Left ventricle myocardium superior (tissue), 1 donor: ENCODE results near the gene EPHB6. TPM values are rescaled to one million over a fixed set of nuclear protein-coding genes. Genes with fewer than 3 reads are reported as not detected.
A peak's percentile ranks its signal among the peaks of the same experiment; 100 is the strongest.

Experiments used
- ATAC-seq: fragments of 200-7000 bp; cut with Tn5 transposase; one replicate; pipeline ENCODE4 v1.9.1; 2020; ENCODE audit warnings: mild to moderate bottlenecking, moderate library complexity
- DNase-seq: peaks from one replicate; pipeline ENCODE4 v3.0.0-alpha.2; 2020
- intact Hi-C: fragments of 100-400 bp; cut with micrococcal nuclease; formaldehyde crosslinking; loops from one replicate; pipeline ENCODE4 v1.11.0; 2022
- total RNA-seq: library from RNA; stranded (reverse); fragmentation: NEBNext Ultra II Directional; extraction: Animal tissue kit (Norgen Biotek cat#: 25700); gene quantifications from one replicate; pipeline ENCODE4 v1.2.1, GENCODE V29; 2021
- donor health status: DM: no; HTN: yes; CAD: no; lungs with severe emphysema.

The EPHB6 gene
- total RNA-seq, 1 donor from 2014 or later = 3.9 TPM

DNA sequence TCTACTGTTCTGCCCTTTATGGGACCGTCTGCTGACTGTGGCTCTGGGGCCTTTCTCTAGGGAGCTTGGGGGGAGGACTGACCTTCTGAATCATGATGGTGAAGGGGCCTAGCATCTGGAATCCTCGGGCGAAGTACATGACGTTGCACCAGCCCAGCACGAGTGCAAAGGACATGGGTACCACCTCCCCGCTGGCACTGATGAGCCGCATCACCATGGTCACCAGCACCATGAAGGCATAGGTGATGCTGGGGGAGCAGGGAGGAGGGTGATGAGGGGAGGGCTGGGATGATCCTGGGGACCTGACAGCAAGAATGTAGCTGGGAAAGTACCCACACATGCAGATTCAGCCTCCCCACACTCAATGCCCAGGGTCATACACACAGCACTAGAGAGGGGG lies 19.5 kb downstream of the EPHB6 start:
- ATAC-seq (no peak), DNase-seq (no peak)
- intact Hi-C loops = no loop called here

DNA sequence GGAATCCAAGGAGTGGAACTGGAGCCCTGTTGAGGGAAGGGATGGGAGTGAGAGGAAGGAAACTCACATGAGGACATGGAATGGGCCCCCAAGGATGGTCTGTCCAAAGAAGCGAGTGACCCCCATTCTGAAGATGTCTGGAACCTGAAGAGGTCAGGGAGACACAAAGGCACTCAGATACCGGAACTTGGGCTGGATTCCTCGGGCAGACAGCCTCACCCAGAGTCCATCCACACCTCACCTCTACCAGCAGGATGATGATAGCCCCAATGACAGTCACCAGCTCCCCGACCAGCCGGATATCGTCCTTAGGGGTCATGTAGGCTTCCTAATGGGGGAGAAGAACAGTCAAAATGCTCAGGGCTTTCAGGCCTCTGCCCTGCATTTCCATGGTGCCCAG lies 20.0 kb downstream of the EPHB6 start:
- DNase-seq = no peak
- intact Hi-C loops = no loop called here

DNA sequence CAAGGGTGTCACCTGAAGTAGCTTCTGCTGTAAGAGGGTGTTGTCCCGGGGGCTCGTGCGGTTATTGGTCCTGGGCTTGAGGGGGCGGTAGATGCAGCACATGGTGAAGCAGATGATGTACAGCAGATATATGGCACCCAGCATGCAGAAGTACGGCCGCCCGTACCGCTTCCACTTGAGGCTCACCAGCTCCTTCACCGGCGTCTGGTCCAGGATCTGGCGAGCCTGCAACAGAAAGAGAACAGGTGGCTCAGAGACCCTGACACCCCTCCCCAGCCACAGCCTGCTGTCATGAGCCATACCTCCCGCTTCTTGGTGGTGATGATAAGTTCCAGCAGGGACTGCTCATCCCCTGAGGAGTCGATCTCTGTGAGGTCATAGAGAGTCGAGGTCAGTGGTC lies 20.6 kb downstream of the EPHB6 start:
- intact Hi-C loops = no loop called here
- no peak for DNase-seq
- no peak for ATAC-seq

More for the DNA sequence above, 20.0 kb downstream of the EPHB6 start:
- ATAC-seq = no peak

DNA sequence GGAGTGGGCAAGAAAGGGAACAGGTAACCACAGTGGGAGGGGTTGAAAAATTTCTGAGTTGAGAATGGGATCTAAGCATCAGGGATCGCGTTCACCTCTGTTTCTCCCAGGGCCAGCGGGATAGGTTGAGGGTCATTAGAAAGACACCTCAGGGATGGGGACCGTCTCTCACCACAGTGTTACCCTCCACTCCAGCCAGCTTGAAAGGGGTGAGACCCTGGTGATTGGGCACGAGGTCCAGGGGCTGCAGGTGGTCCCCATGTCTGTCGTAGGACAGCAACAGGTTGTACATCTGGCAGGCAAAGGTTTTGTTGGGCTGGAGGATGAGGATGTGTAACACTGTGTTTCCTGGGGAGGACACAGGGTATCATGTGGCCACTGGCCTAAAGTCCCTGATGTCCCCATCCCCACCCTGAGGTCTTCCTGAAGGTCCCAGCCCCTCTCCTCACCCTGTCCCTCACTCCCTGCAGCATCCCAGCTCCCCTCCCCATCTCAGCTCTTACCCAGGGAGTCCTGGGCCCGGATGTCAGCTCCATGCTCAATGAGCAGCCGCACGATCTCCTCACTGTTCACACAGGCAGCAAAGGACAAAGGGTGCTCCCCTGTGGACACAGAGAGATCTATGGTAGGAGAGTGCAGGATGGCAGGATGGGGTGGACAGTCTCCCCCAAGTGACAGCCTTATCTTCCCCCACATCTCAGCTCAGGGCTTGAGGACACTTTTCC lies 21.5 kb downstream of the EPHB6 start:
- ATAC-seq (no peak), DNase-seq (no peak)
- intact Hi-C loops = no loop called here

DNA sequence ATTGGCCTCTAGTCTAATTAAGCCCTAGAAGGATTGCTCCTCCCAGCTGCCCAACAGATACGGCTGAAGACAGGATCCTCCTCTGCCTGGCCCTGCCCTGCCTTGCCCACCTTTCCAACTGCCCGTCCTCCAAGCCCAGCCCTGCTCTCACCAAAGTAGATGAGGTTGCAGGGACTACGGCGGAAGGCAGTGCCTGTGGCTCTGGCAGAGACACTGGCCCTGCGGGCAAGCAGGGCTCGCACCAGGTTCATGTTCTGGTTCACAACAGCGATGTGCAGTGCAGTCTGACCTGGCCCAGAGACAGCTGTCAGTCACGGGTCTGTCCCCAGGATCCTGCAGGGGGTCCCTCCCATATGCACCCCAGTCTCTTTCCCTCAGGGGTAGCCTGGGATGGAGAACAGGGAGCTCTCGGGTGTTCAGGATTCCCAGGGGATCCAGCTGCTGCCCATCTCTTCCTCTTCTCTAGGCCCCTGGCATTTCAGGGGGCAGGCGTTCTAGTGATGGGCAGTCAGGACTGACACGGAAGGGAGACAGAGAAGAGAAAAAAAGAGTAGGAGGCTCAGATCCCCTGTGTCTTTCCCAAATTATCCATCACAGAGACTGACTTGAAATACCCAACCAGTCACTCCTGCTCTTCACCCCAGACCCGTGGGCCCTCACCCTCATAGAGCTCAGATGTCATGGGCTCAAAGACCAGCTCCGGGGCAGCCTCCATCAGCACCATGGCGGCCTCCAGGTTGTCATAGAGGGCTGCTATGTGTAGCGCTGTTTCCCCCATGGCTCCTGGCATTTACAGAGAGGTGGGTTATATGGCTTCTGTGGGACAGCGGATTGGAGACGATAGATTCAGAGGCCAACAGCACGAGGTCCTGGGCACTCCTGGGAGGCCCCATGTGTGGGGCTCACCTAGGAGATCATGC lies 22.4 kb downstream of the EPHB6 start:
- ATAC-seq (no peak), DNase-seq (no peak)
- intact Hi-C loops = no loop called here

DNA sequence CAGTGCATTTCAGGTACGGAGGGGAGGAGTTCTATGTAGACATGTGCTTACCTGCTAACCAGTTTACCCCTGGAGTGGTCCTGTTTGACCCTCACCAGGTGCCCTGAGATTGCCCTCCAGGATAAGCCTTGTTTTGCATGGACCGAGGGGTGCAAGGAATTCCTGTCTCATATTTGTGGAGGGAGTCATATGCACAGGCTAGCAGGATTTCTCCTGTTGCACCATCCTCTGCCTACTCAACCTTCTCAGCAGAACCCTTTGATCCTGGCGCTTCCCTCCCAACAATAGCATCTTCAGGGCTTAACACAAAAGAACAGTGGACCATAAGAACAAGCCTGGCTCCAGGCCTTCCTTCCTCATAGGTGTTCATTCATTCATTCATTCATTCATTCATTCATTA lies 23.4 kb downstream of the EPHB6 start:
- DNase-seq (no peak), ATAC-seq (no peak)
- intact Hi-C loops = no loop called here

DNA sequence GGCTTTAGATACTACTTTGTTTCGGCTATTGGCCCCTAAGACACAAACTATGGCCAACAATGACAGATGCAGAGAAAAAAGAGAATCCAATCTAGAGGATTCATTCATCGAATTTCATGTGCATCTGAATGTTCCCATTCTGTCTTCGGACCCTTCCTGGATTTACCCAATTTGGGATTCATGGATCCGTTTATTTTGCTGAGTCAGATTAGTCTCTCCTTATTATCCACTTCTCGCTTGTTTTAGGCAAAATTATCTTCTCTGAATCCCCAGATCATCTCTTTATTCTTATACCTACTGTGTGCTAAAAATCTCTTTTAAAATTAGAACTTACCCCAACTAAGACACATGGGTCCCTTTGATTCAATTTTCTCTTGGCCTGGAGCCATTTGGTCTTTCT lies 24.2 kb downstream of the EPHB6 start:
- DNase-seq (no peak), ATAC-seq (no peak)
- intact Hi-C loops = no loop called here

DNA sequence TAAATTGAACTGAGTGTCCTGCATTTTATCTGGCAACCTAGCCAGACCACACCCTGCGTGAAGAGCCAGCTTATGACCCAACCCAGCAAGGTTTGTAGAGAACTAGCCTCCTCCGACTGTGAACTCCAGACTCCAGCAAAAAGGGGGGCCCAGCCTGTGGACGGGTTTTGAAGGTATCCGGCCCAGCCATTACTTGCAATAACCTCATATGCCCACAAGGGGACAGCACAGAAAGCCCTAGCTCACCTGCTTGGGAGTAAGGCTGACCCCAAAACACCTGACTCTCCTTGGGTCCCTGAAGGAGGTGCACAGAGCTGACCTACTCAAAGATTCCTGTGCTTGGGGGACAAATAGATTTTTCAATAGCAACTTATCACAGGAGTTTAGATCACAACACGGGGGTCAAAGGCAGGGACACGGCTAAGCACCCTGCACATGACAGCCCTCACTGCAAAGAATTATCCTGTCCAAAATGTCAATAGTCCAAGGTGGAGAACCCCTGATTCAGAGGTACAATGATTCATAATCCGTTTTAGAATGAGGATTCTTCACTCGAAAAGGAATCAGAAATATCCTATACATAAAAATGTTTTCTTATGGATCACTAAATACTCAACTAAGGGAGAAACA lies 26.1 kb downstream of the EPHB6 start:
- DNase-seq (no peak), ATAC-seq (no peak)
- intact Hi-C loops = no loop called here

DNA sequence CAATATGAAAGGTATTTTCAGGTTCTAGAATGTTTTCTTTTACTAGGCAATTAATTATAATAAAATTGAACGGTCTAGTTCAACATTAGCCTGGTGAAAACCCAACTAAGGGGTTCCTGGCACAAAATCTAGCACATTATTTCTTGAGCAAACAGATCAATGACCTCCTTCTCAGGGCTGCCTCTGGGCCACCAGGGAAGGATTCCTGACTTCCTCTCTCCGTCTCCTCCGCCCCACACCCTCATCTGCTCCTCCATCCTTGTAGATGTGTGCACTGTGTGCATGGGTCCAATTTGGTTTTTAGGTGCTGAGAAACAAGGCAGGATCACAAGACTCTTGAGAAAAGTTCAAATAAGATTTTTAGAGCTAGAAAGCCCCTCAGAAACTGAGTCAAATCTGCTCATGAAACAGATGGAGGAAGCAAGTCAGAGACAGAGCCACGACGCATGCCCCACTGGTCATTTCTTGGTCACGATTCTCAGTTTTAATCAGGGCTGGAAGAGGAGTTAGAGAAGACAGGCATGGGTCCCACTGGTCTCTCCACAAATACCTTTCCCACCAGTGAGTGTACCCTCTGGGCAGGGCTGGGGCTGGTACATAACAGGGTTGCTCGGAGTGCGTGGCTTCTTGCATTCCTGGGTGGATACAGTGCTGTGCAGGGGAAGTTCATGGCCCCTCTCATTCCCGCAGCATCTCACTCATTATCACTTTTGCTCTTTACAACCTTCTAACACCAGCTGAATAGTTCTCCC lies 26.9 kb downstream of the EPHB6 start:
- intact Hi-C loops = no loop called here
- DNase-seq = no peak

DNA sequence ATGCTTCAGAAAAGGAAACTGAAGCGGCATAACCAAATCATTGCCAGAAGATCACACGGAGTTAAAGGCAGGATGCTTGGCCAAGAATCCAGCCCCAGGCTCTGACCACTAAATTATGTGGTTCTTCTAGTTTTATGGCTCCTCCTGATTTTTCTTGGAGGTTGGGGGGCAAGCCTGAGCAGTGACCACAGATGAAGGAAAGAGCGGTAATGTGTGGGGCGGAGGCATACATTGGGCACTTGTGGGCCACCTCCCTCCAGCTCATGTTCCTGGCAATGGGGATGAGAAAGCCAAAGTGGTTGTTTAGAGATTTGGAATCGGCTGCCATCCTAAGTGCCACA lies 27.4 kb downstream of the EPHB6 start:
- DNase-seq = no peak
- no peak for ATAC-seq
- intact Hi-C loops = no loop called here

More for the DNA sequence above, 26.9 kb downstream of the EPHB6 start:
- ATAC-seq = no peak

DNA sequence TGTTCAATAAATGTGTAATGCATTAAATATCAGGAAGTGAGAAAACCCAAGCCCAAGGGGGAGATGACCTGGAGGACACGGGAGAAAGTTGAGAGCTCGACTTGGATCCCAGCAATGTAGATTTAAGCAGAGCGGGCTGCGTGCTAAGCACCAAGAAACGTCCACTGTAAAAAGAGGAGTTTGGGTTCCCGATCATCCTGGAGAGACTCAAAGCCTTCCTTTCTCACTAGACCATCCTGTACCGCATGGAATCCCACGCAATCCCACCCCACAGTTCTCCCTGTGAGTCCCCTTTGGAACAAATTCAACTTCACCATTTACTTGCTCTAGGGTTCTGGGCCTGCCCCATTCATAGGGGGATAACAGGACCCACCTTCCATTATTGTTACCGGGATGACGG lies 28.3 kb downstream of the EPHB6 start:
- ATAC-seq (no peak), DNase-seq (no peak)
- intact Hi-C loops = no loop called here

DNA sequence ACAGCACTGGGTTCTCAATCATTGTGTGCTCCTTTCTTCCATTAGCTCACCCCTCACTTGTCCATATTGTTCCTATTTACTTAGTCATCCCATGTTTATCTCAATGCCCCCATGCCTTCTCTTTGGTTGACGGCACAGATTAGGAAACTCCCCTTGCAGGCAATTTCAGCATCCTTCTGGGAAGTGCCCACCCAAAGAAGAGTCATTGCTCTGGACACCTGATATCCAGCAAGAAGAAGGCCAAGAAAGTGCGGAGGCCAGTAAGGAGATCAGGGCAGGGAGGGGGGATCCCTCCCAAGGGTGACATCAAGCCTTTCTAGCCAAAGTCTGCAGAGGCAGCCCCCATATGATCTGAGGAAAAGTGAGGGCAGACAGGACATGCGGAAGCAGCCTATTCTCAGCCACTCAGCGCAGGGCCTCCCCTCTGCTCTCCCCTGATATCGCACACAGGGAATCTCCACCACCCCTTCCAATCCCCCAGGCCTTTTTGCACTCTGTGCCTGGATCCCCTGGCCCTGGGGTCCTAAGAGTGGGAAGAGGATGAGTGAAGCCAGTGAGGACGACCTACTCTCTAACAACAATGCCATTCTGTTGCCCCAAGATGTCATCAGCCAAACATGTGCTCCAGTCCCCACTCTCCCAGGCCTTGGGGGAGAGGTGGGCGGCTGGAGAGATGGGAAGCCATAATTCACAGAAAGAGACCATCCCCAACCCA lies 28.9 kb downstream of the EPHB6 start:
- intact Hi-C loops = no loop called here
- DNase-seq (no peak), ATAC-seq (no peak)

DNA sequence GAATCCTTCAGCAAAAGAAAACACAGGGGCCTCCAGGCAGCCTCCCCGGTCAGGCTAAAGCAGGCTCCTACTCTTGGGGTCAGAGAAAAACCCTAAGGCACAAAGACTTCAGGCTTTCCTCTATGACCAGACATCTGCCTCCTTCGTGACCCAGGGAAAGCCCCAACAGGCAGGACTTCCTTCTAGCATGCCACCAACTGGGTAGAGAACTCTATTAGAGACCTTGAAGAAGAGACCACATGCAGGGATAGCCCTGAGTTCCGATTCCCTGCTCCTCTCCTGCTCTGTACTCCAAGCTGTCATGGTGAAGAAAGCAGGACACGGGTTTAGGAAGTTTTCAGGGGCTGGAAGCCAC lies 29.4 kb downstream of the EPHB6 start:
- DNase-seq (no peak), ATAC-seq (no peak)
- intact Hi-C loops = no loop called here

DNA sequence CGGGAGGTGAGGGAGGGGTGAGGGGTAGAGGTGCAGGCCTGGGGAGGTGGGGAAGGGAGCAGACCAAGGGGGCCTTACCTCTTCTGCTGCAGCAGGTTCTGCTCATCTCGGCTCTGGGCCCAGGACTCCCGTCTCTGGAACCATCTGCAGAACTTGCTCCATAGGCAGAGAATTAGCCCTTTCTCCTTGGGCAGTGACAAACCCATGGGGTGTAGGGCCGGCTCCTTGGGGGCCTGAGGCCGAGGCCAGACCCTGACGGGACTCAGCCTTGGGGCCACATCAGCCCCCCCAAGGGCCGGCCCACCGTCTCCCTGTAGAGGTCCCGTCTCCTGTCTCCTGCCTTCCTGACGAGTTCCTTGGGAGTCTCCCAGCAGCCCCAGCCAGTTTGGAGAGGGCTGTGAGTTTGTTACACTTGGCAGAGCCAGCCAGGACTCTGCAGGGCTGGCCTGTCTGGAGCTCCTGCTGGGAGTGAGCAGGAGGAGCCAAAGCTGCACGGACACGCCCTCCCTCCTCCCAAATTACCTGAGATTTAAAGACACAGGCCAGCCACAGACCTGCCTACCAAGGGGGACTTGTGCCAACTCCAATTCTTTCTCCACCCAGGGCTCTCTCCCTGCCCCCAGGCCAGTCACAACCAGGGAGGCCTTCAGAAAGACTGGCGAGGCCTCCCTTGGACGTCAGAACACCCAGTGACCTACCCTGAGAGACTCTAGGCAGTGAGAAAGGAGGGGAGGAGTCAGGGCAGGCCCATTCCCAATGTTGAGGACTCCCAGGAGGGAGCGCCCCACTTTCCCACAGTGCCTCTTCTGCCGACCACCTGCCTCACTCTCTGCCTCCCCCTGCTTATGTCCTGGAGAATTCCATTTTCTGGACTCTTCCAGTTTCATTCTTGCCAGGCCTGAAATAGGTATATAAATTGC lies 30.7 kb downstream of the EPHB6 start, which contains the start of gene TRPV6:
Gene TRPV6 (minus strand): TSS at position 435 of the 920 bp plus-strand sequence.
- intact Hi-C loops = no loop called here
- peak; percentile 24 for ATAC-seq
- DNase-seq = no peak

DNA sequence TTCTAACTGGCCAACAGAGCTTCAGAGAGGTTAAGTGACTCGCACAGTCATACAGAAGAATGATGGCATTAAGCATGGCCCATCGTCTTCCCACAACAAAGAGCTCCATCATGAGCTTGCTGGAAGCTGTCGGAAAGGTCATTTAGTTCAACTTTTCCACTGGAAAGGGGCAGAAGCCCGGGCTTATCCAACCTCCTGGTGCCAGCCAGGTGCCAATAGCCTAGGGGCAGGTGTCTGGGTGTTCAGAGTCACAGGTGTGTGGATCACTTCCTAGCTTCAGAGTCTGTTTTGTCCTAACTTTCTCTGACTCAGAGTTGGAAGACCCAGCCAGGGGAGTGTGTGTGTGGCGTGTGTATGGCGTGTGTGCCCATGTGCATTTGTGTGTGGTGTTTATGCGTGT lies 32.0 kb downstream of the EPHB6 start:
- ATAC-seq (no peak), DNase-seq (no peak)
- intact Hi-C loops = no loop called here

DNA sequence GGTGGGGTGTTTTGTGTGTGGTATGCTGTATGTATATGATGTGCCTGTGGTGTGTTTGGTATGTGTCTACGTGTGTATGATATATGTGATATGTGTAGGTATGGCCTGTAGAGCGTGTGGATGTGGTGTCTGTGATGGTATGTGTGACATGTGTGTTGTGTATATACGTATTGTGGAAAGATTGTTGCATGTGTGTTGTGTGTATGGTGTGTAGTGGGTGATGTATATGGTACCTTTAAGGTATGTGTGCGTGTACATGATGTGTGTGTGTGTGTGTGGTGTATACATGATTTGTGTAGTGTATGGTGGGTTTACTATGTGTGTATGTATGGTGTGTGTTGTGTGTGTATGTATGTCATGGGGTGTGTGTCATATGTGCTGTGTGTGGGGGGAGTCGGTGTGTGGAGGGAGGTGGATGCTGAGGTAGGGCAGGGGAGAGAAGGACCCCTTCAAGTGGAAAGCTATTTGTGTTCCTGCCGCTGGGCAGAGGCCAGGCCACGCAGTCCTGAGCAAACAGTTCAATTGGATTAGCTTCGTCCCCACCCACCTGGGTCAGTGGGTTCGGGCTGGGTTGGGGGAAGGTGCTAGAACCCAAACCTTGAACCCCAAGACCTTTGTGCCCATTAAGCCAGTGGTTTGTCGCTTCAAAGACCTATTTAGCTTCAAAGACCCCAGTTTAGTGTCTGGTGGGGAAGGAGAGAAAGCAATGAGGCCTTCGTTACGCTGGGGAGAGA lies 32.6 kb downstream of the EPHB6 start:
- DNase-seq (no peak), ATAC-seq (no peak)
- intact Hi-C loops = no loop called here

DNA sequence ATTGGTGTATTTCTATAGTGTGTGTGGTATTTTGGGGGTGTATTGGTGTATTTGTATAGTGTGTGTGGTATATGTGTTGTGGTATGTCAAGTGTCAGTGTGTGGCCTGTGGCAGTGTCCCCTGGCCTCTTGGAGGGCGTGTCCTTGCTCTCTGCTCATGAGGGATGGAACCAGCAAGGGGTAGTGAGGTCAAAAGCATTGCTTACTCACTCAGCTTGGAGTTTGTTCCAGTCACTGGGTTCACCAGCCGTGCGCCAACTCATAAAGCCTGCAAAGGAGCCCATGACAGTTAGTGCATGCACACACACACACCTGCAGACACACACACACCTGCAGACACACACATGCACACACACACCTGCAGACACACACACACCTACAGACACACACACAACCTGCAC lies 34.9 kb downstream of the EPHB6 start:
- no peak for DNase-seq
- ATAC-seq = no peak
- intact Hi-C loops = no loop called here
